Measurements from ENCODE around the gene FBXW11. TPM values are rescaled to one million over a fixed set of nuclear protein-coding genes. Genes with fewer than 3 reads are reported as not detected.

Gene FBXW11
- total and polyA plus RNA-seq, 4 experiments from 2014 or later = 17.1 to 43.4 (median 32.1) TPM

- no peak for DNase-seq
- Mint-ChIP-seq H3K27me3 (no peaks in the 10 kb centered on the region), H3K4me3 (no peak overlapping the region), H3K27ac (no peak overlapping the region), H3K9me3 (no peaks in the 10 kb centered on the region), H3K36me3 (peaks cover 30 to 60% of the 10 kb centered on the region in 2 donors), H3K4me1 (peaks cover 8 to 34% (median 11%) of the 10 kb centered on the region in 4 donors)
- ChIA-PET POLR2A (ENCODE audit: partially characterized antibody) (interaction anchor here (1.0 kb wide), 1 partner anchor 87 kb away, joined by 3 read pairs; no protein-coding TSS in a partner anchor), CTCF (ENCODE audit: partially characterized antibody) (interaction anchor here (1.0 to 2.0 kb wide), 7 partner anchors 8 to 480 kb away, joined by 3 to 11 read pairs (median 3); no protein-coding TSS in a partner anchor)
- H3K27ac ChIP-seq (ENCODE audit: low read depth, low read length) = no peak overlapping the region
- no peak overlapping the region for H3K4me3 ChIP-seq (ENCODE audit: low read length in 2 of 2)
- H3K36me3 ChIP-seq (ENCODE audit: insufficient read depth, low read length) = peaks cover 8% of the 10 kb centered on the region
- intact Hi-C loops (cut with micrococcal nuclease) = no loop called here
- H3K9me3 ChIP-seq (ENCODE audit: control insufficient read depth in 1 of 2, low read length in 2 of 2) = no peaks in the 10 kb centered on the region
- H3K4me1 ChIP-seq (ENCODE audit: insufficient read depth, low read length) = no peaks in the 10 kb centered on the region
- H3K27me3 ChIP-seq (ENCODE audit: insufficient read depth, low read length) = no peaks in the 10 kb centered on the region
Measured at GRCh38 chr5:171898879-171899278, 107.6 kb downstream of the FBXW11 start.

- Histone ChIP-seq H3K36me3 (ENCODE audit: insufficient read depth, low read length) (peaks cover 8% of the 10 kb centered on the region), H3K27me3 (ENCODE audit: insufficient read depth, low read length) (no peaks in the 10 kb centered on the region), H3K9me3 (ENCODE audit: control insufficient read depth in 1 of 2, low read length in 2 of 2) (no peaks in the 10 kb centered on the region), H3K4me1 (ENCODE audit: insufficient read depth, low read length) (no peaks in the 10 kb centered on the region), H3K27ac (ENCODE audit: low read depth, low read length) (no peak overlapping the region), H3K4me3 (ENCODE audit: low read length in 2 of 2) (no peak overlapping the region)
- peaks cover 32 to 65% of the 10 kb centered on the region in 2 donors for H3K36me3 Mint-ChIP-seq
- H3K27ac Mint-ChIP-seq = no peak overlapping the region
- H3K9me3 Mint-ChIP-seq = no peaks in the 10 kb centered on the region
- peaks cover 7 to 30% (median 11%) of the 10 kb centered on the region in 4 donors for H3K4me1 Mint-ChIP-seq
- H3K27me3 Mint-ChIP-seq = no peaks in the 10 kb centered on the region
- H3K4me3 Mint-ChIP-seq = no peak overlapping the region
- DNase-seq = no peak
- intact Hi-C loops (cut with micrococcal nuclease) = no loop called here
- POLR2A ChIA-PET (ENCODE audit: partially characterized antibody) = no interaction called here
- CTCF ChIA-PET (ENCODE audit: partially characterized antibody) = interaction anchor here (1.1 to 2.0 kb wide), 5 partner anchors 9 to 480 kb away, joined by 3 to 11 read pairs (median 3); no protein-coding TSS in a partner anchor
Measured at GRCh38 chr5:171898386-171898785, 108.1 kb downstream of the FBXW11 start.

- Mint-ChIP-seq H3K9me3 (no peaks in the 10 kb centered on the region), H3K36me3 (peaks cover 34 to 63% of the 10 kb centered on the region in 2 donors), H3K4me3 (no peak overlapping the region), H3K27me3 (no peaks in the 10 kb centered on the region), H3K4me1 (peaks cover 5 to 23% (median 11%) of the 10 kb centered on the region in 4 donors), H3K27ac (peak overlapping the region in 1 of 7 donors; percentile 70)
- no peak overlapping the region for H3K27ac ChIP-seq (ENCODE audit: low read depth, low read length)
- no peaks in the 10 kb centered on the region for H3K27me3 ChIP-seq (ENCODE audit: insufficient read depth, low read length)
- ChIA-PET CTCF (ENCODE audit: partially characterized antibody) (interaction anchor here (1.0 to 1.4 kb wide), 2 partner anchors 10 to 12 kb away, joined by 3 to 4 read pairs; no protein-coding TSS in a partner anchor), POLR2A (ENCODE audit: partially characterized antibody) (no interaction called here)
- DNase-seq = no peak
- no peak overlapping the region for H3K4me3 ChIP-seq (ENCODE audit: low read length in 2 of 2)
- intact Hi-C loops (cut with micrococcal nuclease) = no loop called here
- H3K9me3 ChIP-seq (ENCODE audit: control insufficient read depth in 1 of 2, low read length in 2 of 2) = no peaks in the 10 kb centered on the region
- no peaks in the 10 kb centered on the region for H3K4me1 ChIP-seq (ENCODE audit: insufficient read depth, low read length)
- H3K36me3 ChIP-seq (ENCODE audit: insufficient read depth, low read length) = peaks cover 8% of the 10 kb centered on the region
Measured at GRCh38 chr5:171897231-171897630, 109.2 kb downstream of the FBXW11 start.

- Histone ChIP-seq H3K9me3 (ENCODE audit: control insufficient read depth in 1 of 2, low read length in 2 of 2) (no peaks in the 10 kb centered on the region), H3K27me3 (ENCODE audit: insufficient read depth, low read length) (no peaks in the 10 kb centered on the region), H3K4me3 (ENCODE audit: low read length in 2 of 2) (no peak overlapping the region), H3K27ac (ENCODE audit: low read depth, low read length) (no peak overlapping the region), H3K36me3 (ENCODE audit: insufficient read depth, low read length) (peaks cover 8% of the 10 kb centered on the region), H3K4me1 (ENCODE audit: insufficient read depth, low read length) (no peaks in the 10 kb centered on the region)
- no peak overlapping the region for H3K27ac Mint-ChIP-seq
- no peak overlapping the region for H3K4me3 Mint-ChIP-seq
- ChIA-PET POLR2A (ENCODE audit: partially characterized antibody) (no interaction called here), CTCF (ENCODE audit: partially characterized antibody) (no interaction called here)
- H3K4me1 Mint-ChIP-seq = peaks cover 5 to 18% (median 10%) of the 10 kb centered on the region in 4 donors
- peaks cover 45 to 75% of the 10 kb centered on the region in 2 donors for H3K36me3 Mint-ChIP-seq
- no peak for DNase-seq
- H3K9me3 Mint-ChIP-seq = peaks cover 0 to under 1% (median 0%) of the 10 kb centered on the region in 8 donors
- intact Hi-C loops (cut with micrococcal nuclease) = no loop called here
- H3K27me3 Mint-ChIP-seq = no peaks in the 10 kb centered on the region
Measured at GRCh38 chr5:171895081-171895480, 111.4 kb downstream of the FBXW11 start.

- Histone ChIP-seq H3K4me1 (ENCODE audit: insufficient read depth, low read length) (no peaks in the 10 kb centered on the region), H3K4me3 (ENCODE audit: low read length in 2 of 2) (no peak overlapping the region), H3K36me3 (ENCODE audit: insufficient read depth, low read length) (peaks cover 8% of the 10 kb centered on the region), H3K27me3 (ENCODE audit: insufficient read depth, low read length) (no peaks in the 10 kb centered on the region), H3K27ac (ENCODE audit: low read depth, low read length) (no peak overlapping the region), H3K9me3 (ENCODE audit: control insufficient read depth in 1 of 2, low read length in 2 of 2) (no peaks in the 10 kb centered on the region)
- Mint-ChIP-seq H3K4me1 (peaks cover 5 to 12% (median 10%) of the 10 kb centered on the region in 4 donors), H3K36me3 (peaks cover 44 to 71% of the 10 kb centered on the region in 2 donors), H3K4me3 (no peak overlapping the region), H3K9me3 (peaks cover 0 to 2% (median 0%) of the 10 kb centered on the region in 8 donors), H3K27ac (no peak overlapping the region), H3K27me3 (no peaks in the 10 kb centered on the region)
- CTCF ChIA-PET (ENCODE audit: partially characterized antibody) = interaction anchor here (1.2 to 1.8 kb wide), 3 partner anchors 12 to 21 kb away, joined by 3 to 5 read pairs (median 4); no protein-coding TSS in a partner anchor
- DNase-seq = no peak
- intact Hi-C loops (cut with micrococcal nuclease) = no loop called here
- POLR2A ChIA-PET (ENCODE audit: partially characterized antibody) = no interaction called here
Measured at GRCh38 chr5:171893290-171893886, 113.0 kb downstream of the FBXW11 start.

- Mint-ChIP-seq H3K9me3 (peaks cover 0 to 2% (median 0%) of the 10 kb centered on the region in 8 donors), H3K36me3 (peaks cover 47 to 63% of the 10 kb centered on the region in 2 donors), H3K27ac (no peak overlapping the region), H3K4me1 (peaks cover 0 to 7% (median 4%) of the 10 kb centered on the region in 4 donors), H3K4me3 (no peak overlapping the region), H3K27me3 (no peaks in the 10 kb centered on the region)
- DNase-seq = no peak
- H3K4me3 ChIP-seq (ENCODE audit: low read length in 2 of 2) = no peak overlapping the region
- no peaks in the 10 kb centered on the region for H3K4me1 ChIP-seq (ENCODE audit: insufficient read depth, low read length)
- no peaks in the 10 kb centered on the region for H3K9me3 ChIP-seq (ENCODE audit: control insufficient read depth in 1 of 2, low read length in 2 of 2)
- intact Hi-C loops (cut with micrococcal nuclease) = no loop called here
- H3K27ac ChIP-seq (ENCODE audit: low read depth, low read length) = no peak overlapping the region
- CTCF ChIA-PET (ENCODE audit: partially characterized antibody) = no interaction called here
- H3K36me3 ChIP-seq (ENCODE audit: insufficient read depth, low read length) = peaks cover 8% of the 10 kb centered on the region
- H3K27me3 ChIP-seq (ENCODE audit: insufficient read depth, low read length) = no peaks in the 10 kb centered on the region
- POLR2A ChIA-PET (ENCODE audit: partially characterized antibody) = no interaction called here
Measured at GRCh38 chr5:171891595-171891994, 114.8 kb downstream of the FBXW11 start.

- Histone ChIP-seq H3K9me3 (ENCODE audit: control insufficient read depth in 1 of 2, low read length in 2 of 2) (no peaks in the 10 kb centered on the region), H3K4me1 (ENCODE audit: insufficient read depth, low read length) (no peaks in the 10 kb centered on the region), H3K4me3 (ENCODE audit: low read length in 2 of 2) (no peak overlapping the region), H3K27ac (ENCODE audit: low read depth, low read length) (no peak overlapping the region), H3K27me3 (ENCODE audit: insufficient read depth, low read length) (no peaks in the 10 kb centered on the region), H3K36me3 (ENCODE audit: insufficient read depth, low read length) (peaks cover 8% of the 10 kb centered on the region)
- Mint-ChIP-seq H3K4me3 (no peak overlapping the region), H3K27me3 (no peaks in the 10 kb centered on the region), H3K4me1 (peaks cover 0 to 4% (median 2%) of the 10 kb centered on the region in 4 donors), H3K9me3 (peaks cover 0 to 2% (median 0%) of the 10 kb centered on the region in 8 donors), H3K27ac (no peak overlapping the region), H3K36me3 (peaks cover 42 to 58% of the 10 kb centered on the region in 2 donors)
- ChIA-PET CTCF (ENCODE audit: partially characterized antibody) (no interaction called here), POLR2A (ENCODE audit: partially characterized antibody) (no interaction called here)
- DNase-seq = no peak
- intact Hi-C loops (cut with micrococcal nuclease) = no loop called here
Measured at GRCh38 chr5:171891150-171891549, 115.3 kb downstream of the FBXW11 start.
